Umbilical cord (tissue), 2 donors: Measurements from ENCODE around the gene FXYD5. TPM values are rescaled to one million over a fixed set of nuclear protein-coding genes. Genes with fewer than 3 reads are reported as not detected.
A peak's percentile ranks its signal among the peaks of the same experiment; 100 is the strongest.
"Not testable (repeated sequence)": the region's sequence is repeated elsewhere in the genome, so short reads cannot be mapped to it uniquely, and the experiment has no call there.

Experiments used
- DNase-seq: peaks from one replicate; pipeline ENCODE4 v3.0.0-alpha.2; 2015; ENCODE audit warnings: low spot score
- total RNA-seq: library from RNA; depleted of rRNA; stranded (reverse); fragments of >200 nt; gene quantifications from one replicate; pipeline ENCODE4 v1.2.3, GENCODE V29; 2014; ENCODE audit warnings: low replicate concordance; ENCODE audit not compliant: insufficient read depth

Gene FXYD5
- total RNA-seq, 1 donor from 2014 or later: 12.5 TPM

GRCh38 chr19:35177377-35178274 lies 23.1 kb downstream of the FXYD5 start:
- no peak for DNase-seq

GRCh38 chr19:35178701-35179100 lies 24.2 kb downstream of the FXYD5 start:
- peak; percentile 5 for DNase-seq

GRCh38 chr19:35179830-35180229 lies 25.3 kb downstream of the FXYD5 start:
- no peak for DNase-seq

GRCh38 chr19:35181387-35181786 lies 26.9 kb downstream of the FXYD5 start:
- no peak for DNase-seq

GRCh38 chr19:35184267-35184666 lies 29.7 kb downstream of the FXYD5 start:
- no peak for DNase-seq

GRCh38 chr19:35184884-35185283 lies 30.3 kb downstream of the FXYD5 start:
- no peak for DNase-seq

- DNase-seq: no peak
These were observed 39.8 kb downstream of the FXYD5 start for GRCh38 chr19:35194012-35194984.

- DNase-seq: no peak
These were observed 41.3 kb downstream of the FXYD5 start for GRCh38 chr19:35195830-35196229.

- not testable (repeated sequence) for DNase-seq
These were observed 42.3 kb downstream of the FXYD5 start for GRCh38 chr19:35196861-35197260.

GRCh38 chr19:35199481-35199880 lies 44.9 kb downstream of the FXYD5 start:
- DNase-seq: no peak

GRCh38 chr19:35202722-35203688 lies 48.5 kb downstream of the FXYD5 start:
- DNase-seq: no peak

GRCh38 chr19:35204799-35205732 lies 50.5 kb downstream of the FXYD5 start:
- peak; percentile 18 for DNase-seq

GRCh38 chr19:35205733-35206323 lies 51.3 kb downstream of the FXYD5 start:
- no peak for DNase-seq

GRCh38 chr19:35206379-35206778 lies 51.8 kb downstream of the FXYD5 start:
- no peak for DNase-seq

- DNase-seq: no peak
These were observed 52.3 kb downstream of the FXYD5 start for GRCh38 chr19:35206855-35207254.

GRCh38 chr19:35207391-35207871 lies 52.9 kb downstream of the FXYD5 start:
- no peak for DNase-seq

- DNase-seq: no peak
These were observed 53.6 kb downstream of the FXYD5 start for GRCh38 chr19:35208121-35208520.

- no peak for DNase-seq
These were observed 55.1 kb downstream of the FXYD5 start for GRCh38 chr19:35209646-35210045.

GRCh38 chr19:35211545-35212230 lies 57.2 kb downstream of the FXYD5 start:
- no peak for DNase-seq
